Mesenchymal stem cell (in vitro differentiated cells and primary cell): ENCODE data around the gene TMEM117.

Source experiments
- DNase-seq: peaks from one replicate; pipeline ENCODE4 v3.0.0-alpha.2; 2013
- H2AFZ ChIP-seq: one replicate; pipeline ENCODE4 v1.6.1; 2013; ENCODE audit warnings: low read depth, mild to moderate bottlenecking, control low read depth, inconsistent platforms, low read length, moderate library complexity
- H2AK5ac ChIP-seq: 2 replicates; pipeline ENCODE4 v1.6.1; 2013; ENCODE audit warnings: low read length, moderate library complexity, mild to moderate bottlenecking, inconsistent platforms; ENCODE audit not compliant: severe bottlenecking
- H2BK120ac ChIP-seq: one replicate; pipeline ENCODE4 v1.6.1; 2013; ENCODE audit warnings: low read depth, mild to moderate bottlenecking, inconsistent platforms, low read length, moderate library complexity
- H2BK12ac ChIP-seq, 2 experiments: one replicate each; pipeline ENCODE4 v1.6.1; 2013; ENCODE audit warnings: inconsistent platforms in 2 of 2, low read length in 2 of 2, mild to moderate bottlenecking in 2 of 2, moderate library complexity in 2 of 2, control low read depth in 1 of 2
- H2BK15ac ChIP-seq: one replicate; pipeline ENCODE4 v1.6.1; 2013; ENCODE audit warnings: mild to moderate bottlenecking, low read depth, inconsistent platforms; ENCODE audit not compliant: poor library complexity, severe bottlenecking
- H2BK5ac ChIP-seq: 2 replicates; pipeline ENCODE4 v1.6.1; 2013; ENCODE audit warnings: low read depth, mild to moderate bottlenecking, low read length, control low read depth, inconsistent platforms; ENCODE audit not compliant: poor library complexity, severe bottlenecking
- H3K14ac ChIP-seq, 2 experiments: one replicate each; pipeline ENCODE4 v1.6.1; 2013; ENCODE audit warnings: inconsistent platforms in 2 of 2, low read length in 2 of 2, control low read depth in 1 of 2, mild to moderate bottlenecking in 1 of 2, moderate library complexity in 1 of 2
- H3K18ac ChIP-seq, 2 experiments: one replicate each; pipeline ENCODE4 v1.6.1; 2013; ENCODE audit warnings: inconsistent platforms in 2 of 2, low read length in 2 of 2, control low read depth in 1 of 2, low read depth in 1 of 2, mild to moderate bottlenecking in 1 of 2
- H3K23ac ChIP-seq, 2 experiments: one replicate each; pipeline ENCODE4 v1.6.1; 2013; ENCODE audit warnings: inconsistent platforms in 2 of 2, low read length in 2 of 2, mild to moderate bottlenecking in 2 of 2, moderate library complexity in 2 of 2, control low read depth in 1 of 2
- H3K27ac ChIP-seq: 2 replicates; pipeline ENCODE4 v1.5.1; 2013; ENCODE audit warnings: mild to moderate bottlenecking, moderate library complexity, low read length, control low read depth, inconsistent platforms; ENCODE audit not compliant: poor library complexity, severe bottlenecking
- H3K27me3 ChIP-seq, 2 experiments: 2 replicates each; pipeline versions ENCODE4 v1.6.1 to v1.7.0; 2013; ENCODE audit warnings: low read length in 2 of 2, mild to moderate bottlenecking in 2 of 2, moderate library complexity in 2 of 2, control low read depth in 1 of 2, inconsistent platforms in 1 of 2; ENCODE audit not compliant: control insufficient read depth in 1 of 2, insufficient read depth in 1 of 2
- H3K36me3 ChIP-seq, 2 experiments: 2 replicates each; pipeline versions ENCODE4 v1.6.1 to v1.7.0; 2013; ENCODE audit warnings: low read length in 2 of 2, control low read depth in 1 of 2, inconsistent platforms in 1 of 2, low read depth in 1 of 2, mild to moderate bottlenecking in 1 of 2; ENCODE audit not compliant: insufficient read depth in 2 of 2, control insufficient read depth in 1 of 2
- H3K4ac ChIP-seq, 2 experiments: one replicate each; pipeline ENCODE4 v1.6.1; 2013; ENCODE audit warnings: inconsistent platforms in 2 of 2, low read length in 2 of 2, mild to moderate bottlenecking in 2 of 2, moderate library complexity in 2 of 2, control low read depth in 1 of 2, low read depth in 1 of 2
- H3K4me1 ChIP-seq: 2 replicates; pipeline ENCODE4 v1.6.1; 2013; ENCODE audit warnings: low read depth, low read length, control low read depth; ENCODE audit not compliant: control insufficient read depth, insufficient read depth
- H3K4me2 ChIP-seq: 2 replicates; pipeline ENCODE4 v1.6.1; 2013; ENCODE audit warnings: low read length, mild to moderate bottlenecking, inconsistent platforms; ENCODE audit not compliant: poor library complexity, severe bottlenecking
- H3K4me3 ChIP-seq, 2 experiments: 2 replicates each; pipeline versions ENCODE4 v1.5.1 to v1.7.0; 2013; ENCODE audit warnings: low read length in 2 of 2, mild to moderate bottlenecking in 2 of 2, control low read depth in 1 of 2, low read depth in 1 of 2; ENCODE audit not compliant: insufficient read depth in 1 of 2
- H3K79me1 ChIP-seq: replicated peaks from 2 replicates; pipeline ENCODE4 v1.6.1; 2013; ENCODE audit warnings: mild to moderate bottlenecking, control low read depth, low read length, inconsistent platforms; ENCODE audit not compliant: poor library complexity, severe bottlenecking
- H3K9ac ChIP-seq: 2 replicates; pipeline ENCODE4 v1.7.0; 2013; ENCODE audit warnings: mild to moderate bottlenecking, low read length, moderate library complexity
- H3K9me3 ChIP-seq: 2 replicates; pipeline ENCODE4 v1.7.0; 2013; ENCODE audit warnings: mild to moderate bottlenecking, low read length; ENCODE audit not compliant: control insufficient read depth
- H4K8ac ChIP-seq: one replicate; pipeline ENCODE4 v1.6.1; 2013; ENCODE audit warnings: inconsistent platforms, mild to moderate bottlenecking, low read length, moderate library complexity
- H4K91ac ChIP-seq: one replicate; pipeline ENCODE4 v1.6.1; 2013; ENCODE audit warnings: mild to moderate bottlenecking, low read length, inconsistent platforms
- WGBS: methylation state at CpG from one replicate; pipeline ENCODE4 v1.1.7; 2013; ENCODE audit warnings: mixed read lengths; 5-methylcytosine and 5-hydroxymethylcytosine counted together

The TMEM117 gene

DNA sequence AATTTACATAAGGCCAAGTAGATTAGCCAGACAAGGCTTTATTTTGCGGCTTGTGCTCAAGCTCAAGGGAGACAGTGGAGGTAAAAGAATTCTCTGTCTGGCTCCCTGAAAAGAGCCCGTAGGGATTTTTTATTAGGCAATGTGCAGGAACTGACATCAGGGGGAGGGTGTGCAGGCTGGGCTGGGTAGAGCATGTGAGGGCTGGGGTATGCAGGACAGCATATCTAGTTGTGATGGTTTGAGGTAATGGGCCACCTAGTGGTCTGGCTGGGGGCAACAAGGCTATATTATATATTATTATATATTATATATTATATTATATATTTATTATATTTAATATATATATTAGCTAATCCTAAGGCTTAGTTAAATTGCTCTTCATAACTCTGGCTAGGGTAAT, 102.1 kb downstream of the TMEM117 start:
- Histone ChIP-seq H2AK5ac (no peak overlapping the region), H3K9ac (no peak overlapping the region), H2BK5ac (no peak overlapping the region), H4K91ac (no peak overlapping the region), H2BK12ac (no peak overlapping the region), H4K8ac (no peak overlapping the region), H3K4me2 (no peak overlapping the region), H3K27ac (no peak overlapping the region), H3K27me3 (no peaks in the 10 kb centered on the region), H2BK15ac (no peak overlapping the region), H3K79me1 (peaks cover 2% of the 10 kb centered on the region), H3K36me3 (no peaks in the 10 kb centered on the region), H3K14ac (no peak overlapping the region), H3K18ac (no peak overlapping the region), H3K9me3 (no peaks in the 10 kb centered on the region), H2AFZ (no peak overlapping the region), H3K4me1 (no peaks in the 10 kb centered on the region), H3K4ac (no peak overlapping the region), H3K4me3 (no peak overlapping the region), H2BK120ac (no peak overlapping the region), H3K23ac (no peak overlapping the region)
- 95% methylated on average over 2 of the region's 2 CpGs for WGBS
- no peak for DNase-seq

DNA sequence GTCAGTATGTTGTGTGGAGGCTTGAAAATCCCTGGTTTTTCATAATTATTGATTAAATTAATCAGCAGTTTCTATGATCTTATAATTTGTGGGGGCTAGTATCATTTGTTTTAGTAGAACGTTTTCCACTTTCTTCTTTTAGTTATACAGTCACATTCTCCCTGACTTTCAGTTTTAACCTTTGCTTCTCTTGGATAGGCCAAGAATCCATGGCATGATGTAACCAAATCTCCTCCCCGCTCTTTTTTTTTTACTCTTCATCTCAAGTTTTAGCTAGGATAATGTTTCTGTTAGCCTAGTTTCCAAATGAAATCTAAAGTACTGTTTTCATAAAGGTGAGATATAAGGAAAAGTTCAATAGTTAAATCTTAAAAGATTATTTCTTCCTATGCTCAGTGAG, 106.5 kb downstream of the TMEM117 start:
- peaks cover 2% of the 10 kb centered on the region for H3K79me1 ChIP-seq
- H3K4me1 ChIP-seq, result no peaks in the 10 kb centered on the region
- H4K91ac ChIP-seq, result no peak overlapping the region
- no peak overlapping the region for H4K8ac ChIP-seq
- no peak overlapping the region for H3K4ac ChIP-seq
- no peak overlapping the region for H3K9ac ChIP-seq
- no peak for DNase-seq
- no peak overlapping the region for H2BK120ac ChIP-seq
- H2AFZ ChIP-seq, result no peak overlapping the region
- H2BK12ac ChIP-seq, result no peak overlapping the region
- H2AK5ac ChIP-seq, result no peak overlapping the region
- H2BK15ac ChIP-seq, result no peak overlapping the region
- no peaks in the 10 kb centered on the region for H3K36me3 ChIP-seq
- no peak overlapping the region for H3K14ac ChIP-seq
- 95% methylated on average over 2 of the region's 2 CpGs for WGBS
- no peak overlapping the region for H3K4me2 ChIP-seq
- H3K27me3 ChIP-seq, result no peaks in the 10 kb centered on the region
- H3K27ac ChIP-seq, result no peak overlapping the region
- no peak overlapping the region for H3K4me3 ChIP-seq
- H3K9me3 ChIP-seq, result no peaks in the 10 kb centered on the region
- H3K18ac ChIP-seq, result no peak overlapping the region
- no peak overlapping the region for H3K23ac ChIP-seq
- H2BK5ac ChIP-seq, result no peak overlapping the region

DNA sequence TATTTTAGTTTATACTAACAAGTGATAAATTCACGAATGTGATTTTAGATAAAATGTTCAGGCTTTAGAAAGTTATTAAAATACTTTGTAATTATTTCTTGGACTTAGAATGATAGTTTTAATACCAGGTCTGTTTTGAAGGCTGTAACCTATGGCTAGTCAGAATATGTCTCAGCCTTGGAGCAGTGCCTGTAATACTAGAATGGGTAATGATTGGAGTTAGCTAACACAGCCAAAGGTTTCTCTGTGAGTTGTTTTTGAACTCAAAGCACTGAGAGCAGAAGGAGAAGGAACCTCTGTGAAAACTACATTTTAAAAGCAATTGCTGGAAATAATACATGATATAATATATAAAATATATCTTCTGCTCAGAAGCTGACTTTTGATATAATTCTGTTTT, 110.1 kb downstream of the TMEM117 start:
- no peak overlapping the region for H2BK5ac ChIP-seq
- H2AFZ ChIP-seq, result no peak overlapping the region
- H2BK15ac ChIP-seq, result no peak overlapping the region
- DNase-seq, result no peak
- no peak overlapping the region for H2BK12ac ChIP-seq
- H4K8ac ChIP-seq, result no peak overlapping the region
- H3K27me3 ChIP-seq, result no peaks in the 10 kb centered on the region
- H3K14ac ChIP-seq, result no peak overlapping the region
- H3K4me1 ChIP-seq, result no peaks in the 10 kb centered on the region
- no peak overlapping the region for H3K27ac ChIP-seq
- no peak overlapping the region for H4K91ac ChIP-seq
- no peak overlapping the region for H3K4me3 ChIP-seq
- no peak overlapping the region for H2AK5ac ChIP-seq
- no peak overlapping the region for H2BK120ac ChIP-seq
- H3K9ac ChIP-seq, result no peak overlapping the region
- no peak overlapping the region for H3K23ac ChIP-seq
- no peak overlapping the region for H3K4me2 ChIP-seq
- no peak overlapping the region for H3K4ac ChIP-seq
- no peaks in the 10 kb centered on the region for H3K9me3 ChIP-seq
- no peaks in the 10 kb centered on the region for H3K79me1 ChIP-seq
- H3K36me3 ChIP-seq, result no peaks in the 10 kb centered on the region
- H3K18ac ChIP-seq, result no peak overlapping the region
- WGBS, result 83% methylated on average over 1 of the region's 1 CpG

DNA sequence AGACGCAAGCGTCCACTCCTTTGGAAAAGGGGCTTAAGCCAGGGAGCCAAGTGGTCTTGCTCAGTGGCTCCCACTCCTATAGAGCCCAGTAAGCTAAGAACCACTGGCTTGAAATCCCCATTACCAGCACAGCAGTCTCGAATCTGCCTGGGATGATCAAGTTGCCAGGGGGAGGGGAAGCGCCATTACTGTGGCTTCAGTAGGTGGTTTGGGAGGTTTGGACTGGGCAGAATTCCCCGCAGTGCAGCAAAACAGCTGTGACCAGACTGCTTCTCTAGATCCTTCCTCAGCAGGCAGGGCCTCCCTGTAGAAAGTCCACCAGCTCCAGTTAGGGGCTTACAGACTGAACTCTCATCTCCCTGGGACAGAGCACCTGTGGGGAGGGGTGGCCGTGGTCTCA, 115.4 kb downstream of the TMEM117 start:
- Histone ChIP-seq H2AK5ac (no peak overlapping the region), H2AFZ (no peak overlapping the region)

More for the DNA sequence above, 115.4 kb downstream of the TMEM117 start:
- no peak overlapping the region for H3K27ac ChIP-seq
- no peak overlapping the region for H2BK5ac ChIP-seq
- no peak overlapping the region for H4K8ac ChIP-seq
- H3K14ac ChIP-seq, result no peak overlapping the region
- no peak overlapping the region for H3K4me2 ChIP-seq
- H2BK120ac ChIP-seq, result no peak overlapping the region
- no peak overlapping the region for H3K4me3 ChIP-seq
- no peak overlapping the region for H3K18ac ChIP-seq
- H3K4me1 ChIP-seq, result no peaks in the 10 kb centered on the region
- DNase-seq, result no peak
- no peaks in the 10 kb centered on the region for H3K79me1 ChIP-seq
- H3K36me3 ChIP-seq, result no peaks in the 10 kb centered on the region
- H3K9me3 ChIP-seq, result no peaks in the 10 kb centered on the region
- H3K4ac ChIP-seq, result no peak overlapping the region
- 98% methylated on average over 6 of the region's 6 CpGs for WGBS
- no peak overlapping the region for H3K23ac ChIP-seq
- H2BK12ac ChIP-seq, result no peak overlapping the region
- no peak overlapping the region for H3K9ac ChIP-seq
- H4K91ac ChIP-seq, result no peak overlapping the region
- no peak overlapping the region for H2BK15ac ChIP-seq
- no peaks in the 10 kb centered on the region for H3K27me3 ChIP-seq
